Hematopoietic multipotent progenitor cell treated with erythropoietin and hydrocortisone succinate and interleukin-3 and kit ligand, for 15 days (in vitro differentiated cells): Measurements from ENCODE around the gene SARDH.

Experiments
- DNase-seq: peaks from one replicate; pipeline ENCODE4 v3.0.0-alpha.2; 2015; ENCODE audit warnings: low spot score

The SARDH gene

GRCh38 chr9:133737774-133738639, at the start of gene SARDH:
Gene SARDH, minus strand, starts transcription at chr9:133738352. Its CDS starts 4,179 bp downstream, at chr9:133734173.
- no peak for DNase-seq

GRCh38 chr9:133787754-133788025, 49.5 kb upstream of the SARDH start:
- peak; percentile 6 for DNase-seq

- no peak for DNase-seq
Measured at GRCh38 chr9:133786907-133787753, 49.0 kb upstream of the SARDH start.

GRCh38 chr9:133786371-133786753, 48.2 kb upstream of the SARDH start:
- DNase-seq = no peak

GRCh38 chr9:133785753-133786370, 47.7 kb upstream of the SARDH start:
- DNase-seq = no peak

GRCh38 chr9:133784731-133785561, 46.8 kb upstream of the SARDH start:
- DNase-seq = no peak

- no peak for DNase-seq
Measured at GRCh38 chr9:133783331-133783731, 45.2 kb upstream of the SARDH start.

- DNase-seq = peak; percentile 40
Measured at GRCh38 chr9:133782157-133783130, 44.3 kb upstream of the SARDH start.

- no peak for DNase-seq
Measured at GRCh38 chr9:133781828-133782135, 43.6 kb upstream of the SARDH start.

GRCh38 chr9:133780962-133781827, 43.0 kb upstream of the SARDH start:
- DNase-seq = no peak

- no peak for DNase-seq
Measured at GRCh38 chr9:133780404-133780945, 42.3 kb upstream of the SARDH start.

- no peak for DNase-seq
Measured at GRCh38 chr9:133779516-133780403, 41.6 kb upstream of the SARDH start.

- DNase-seq = no peak
Measured at GRCh38 chr9:133779081-133779480, 40.9 kb upstream of the SARDH start.

GRCh38 chr9:133778336-133779013, 40.3 kb upstream of the SARDH start:
- DNase-seq = no peak

- no peak for DNase-seq
Measured at GRCh38 chr9:133777871-133778270, 39.7 kb upstream of the SARDH start.

GRCh38 chr9:133777068-133777791, 39.1 kb upstream of the SARDH start:
- DNase-seq = no peak
